Stimulated activated CD8-positive, alpha-beta memory T cell treated with anti-CD3 and anti-CD28 coated beads, Interleukin-7, amount 100 ng/mL, for 1 hour (primary cell): ENCODE data around the gene CT47C1.
A peak's percentile ranks its signal among the peaks of the same experiment; 100 is the strongest.

Experiments used
- DNase-seq, 2 donors: peaks; one replicate each; pipeline ENCODE4 v3.0.0-alpha.2; 2020; ENCODE audit warnings: low read depth in 2 of 2

CT47C1 gene

GRCh38 chrX:119073200-119073905 lies 560 bp downstream of the CT47C1 start:
- DNase-seq: no peak

GRCh38 chrX:119073911-119074310 lies 1.1 kb downstream of the CT47C1 start:
- no peak for DNase-seq

- no peak for DNase-seq
These were observed 2.7 kb downstream of the CT47C1 start for GRCh38 chrX:119075270-119076025.

GRCh38 chrX:119082278-119082677 lies 9.5 kb downstream of the CT47C1 start:
- DNase-seq: no peak

GRCh38 chrX:119084766-119085165 lies 12.0 kb downstream of the CT47C1 start:
- no peak for DNase-seq

GRCh38 chrX:119087121-119087520 lies 14.3 kb downstream of the CT47C1 start:
- DNase-seq: no peak

- no peak for DNase-seq
These were observed 16.8 kb downstream of the CT47C1 start for GRCh38 chrX:119089619-119090018.

GRCh38 chrX:119090627-119091026 lies 17.8 kb downstream of the CT47C1 start:
- no peak for DNase-seq

GRCh38 chrX:119093991-119094735 lies 21.4 kb downstream of the CT47C1 start:
- no peak for DNase-seq

GRCh38 chrX:119094819-119095218 lies 22.0 kb downstream of the CT47C1 start:
- DNase-seq: no peak

GRCh38 chrX:119095936-119096335 lies 23.1 kb downstream of the CT47C1 start:
- no peak for DNase-seq

- no peak for DNase-seq
These were observed 28.4 kb downstream of the CT47C1 start for GRCh38 chrX:119101168-119101567.

GRCh38 chrX:119105826-119106225 lies 33.0 kb downstream of the CT47C1 start:
- no peak for DNase-seq

GRCh38 chrX:119107206-119107605 lies 34.4 kb downstream of the CT47C1 start:
- DNase-seq: no peak

- DNase-seq: peak; percentile 14 to 23
These were observed 46.1 kb downstream of the CT47C1 start for GRCh38 chrX:119118780-119119395.

- DNase-seq: no peak
These were observed 48.5 kb downstream of the CT47C1 start for GRCh38 chrX:119121341-119121740.
